NCI-H146 (cell line): ENCODE measurements around the gene TSC1.

ENCODE experiments used
- DNase-seq: peaks from one replicate; lab custom pipeline; 2025; lab: John Stamatoyannopoulos, UW

TSC1 gene

DNA sequence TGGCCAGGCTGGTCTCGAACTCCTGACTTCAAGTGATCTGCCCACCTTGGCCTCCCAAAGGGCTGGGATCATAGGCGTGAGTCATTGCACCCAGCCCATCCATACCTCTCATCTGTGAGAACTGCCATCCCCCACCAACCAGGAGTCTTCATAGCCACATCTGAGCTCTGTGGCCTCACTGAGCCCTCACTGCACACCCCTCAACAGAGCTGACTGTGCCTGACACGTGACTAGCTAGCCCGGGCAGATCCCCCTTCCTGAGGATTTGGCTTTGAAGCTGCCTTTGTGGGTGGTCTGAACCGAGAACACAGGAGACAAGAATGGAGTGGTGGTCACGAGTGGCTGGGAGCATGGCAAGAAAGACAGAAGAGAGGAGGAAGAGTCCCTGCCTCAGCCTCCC lies 81.9 kb downstream of the TSC1 start:
- DNase-seq: no peak

DNA sequence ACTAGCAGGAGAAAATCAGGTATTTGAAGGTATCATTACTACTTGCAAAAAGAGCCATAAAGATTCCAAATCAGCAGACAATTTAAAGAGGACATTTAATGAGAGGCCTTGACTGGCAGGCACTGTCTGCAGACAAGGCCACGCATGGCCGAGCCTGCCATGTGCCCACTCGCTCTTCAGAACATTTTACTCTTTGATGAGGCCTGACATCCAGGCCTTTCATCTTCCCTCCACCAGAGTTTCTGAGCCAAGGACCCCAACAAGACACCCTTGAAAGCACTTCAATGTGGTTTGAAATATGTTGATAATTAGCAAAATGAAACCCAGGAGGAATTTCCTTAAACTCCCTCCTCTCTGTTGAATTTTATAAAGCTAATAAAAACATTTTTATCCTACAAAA lies 82.8 kb downstream of the TSC1 start:
- no peak for DNase-seq

DNA sequence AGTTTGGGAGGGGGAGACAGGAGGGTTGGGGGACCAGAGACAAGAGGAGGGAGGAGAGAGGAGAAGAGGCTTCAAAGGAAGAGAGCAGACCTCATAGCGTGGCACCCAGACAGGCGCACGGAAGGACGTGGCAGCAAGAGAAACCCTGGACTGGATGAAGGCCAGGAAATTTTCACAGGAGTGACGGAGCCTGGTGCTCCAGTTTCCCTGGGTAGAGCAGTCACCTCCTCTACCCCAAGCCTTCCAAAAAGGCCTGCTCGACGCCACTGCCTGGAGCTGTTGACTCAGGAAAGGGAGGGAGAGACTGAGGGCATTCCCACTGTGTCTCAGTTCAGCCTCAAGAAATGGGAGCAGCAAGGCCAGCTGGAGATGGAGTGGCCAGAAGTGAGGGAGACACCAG lies 85.7 kb downstream of the TSC1 start:
- DNase-seq: no peak

DNA sequence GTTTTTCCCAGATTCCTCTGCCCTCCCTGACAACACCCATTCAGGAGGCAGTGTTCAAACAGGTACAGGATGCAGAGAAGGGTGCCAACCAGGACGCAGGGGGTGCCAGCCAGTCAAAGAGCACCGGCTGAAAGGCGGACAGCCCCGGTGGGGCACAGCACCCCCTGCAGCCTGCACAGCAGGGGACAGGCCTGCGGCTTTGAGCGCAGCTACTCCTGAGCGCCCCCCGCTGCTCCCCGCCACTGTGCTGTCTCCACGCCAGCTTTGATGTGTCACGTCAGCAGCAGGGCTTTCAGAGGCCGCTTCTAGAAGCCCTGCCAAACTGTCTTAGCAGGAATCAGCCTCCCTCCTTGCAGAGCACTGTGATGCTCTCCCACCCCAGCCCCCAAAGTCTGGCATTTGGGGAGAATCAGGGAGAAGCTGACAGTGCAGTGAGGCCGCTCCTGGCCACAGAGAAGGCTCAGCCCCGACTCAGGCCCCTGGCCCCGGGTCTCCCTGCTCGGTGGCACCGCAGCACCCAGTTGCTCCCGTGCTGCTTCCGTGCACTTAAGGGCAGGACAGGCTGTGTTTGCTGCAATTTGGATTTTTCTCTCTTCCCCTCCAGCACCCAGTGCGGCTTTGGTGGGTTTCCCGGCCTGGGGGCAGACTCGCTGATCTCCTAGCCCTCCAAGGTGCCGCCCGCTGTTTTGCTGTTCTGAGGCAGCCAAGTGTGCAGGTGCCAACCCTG lies 86.6 kb downstream of the TSC1 start:
- peak; percentile 41 for DNase-seq

DNA sequence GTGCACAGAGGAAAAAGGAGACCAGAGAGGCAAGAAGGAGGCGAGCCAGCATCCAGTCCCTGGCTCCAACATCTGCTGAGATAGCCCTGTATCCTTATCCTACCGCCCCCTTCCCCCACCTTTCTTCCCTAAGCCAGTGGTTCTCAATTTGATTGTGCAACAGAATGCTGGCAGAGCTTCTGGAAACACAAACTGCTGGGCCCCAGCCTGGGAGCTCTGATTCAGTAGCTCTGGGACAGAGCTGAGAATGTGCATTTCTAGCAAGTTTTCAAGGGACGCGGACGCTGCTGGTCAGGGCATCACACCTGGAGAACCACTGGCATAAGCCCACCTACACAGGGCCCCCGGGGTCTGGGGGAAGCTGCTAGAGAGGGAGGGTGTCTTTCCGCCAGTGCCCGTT lies 87.4 kb downstream of the TSC1 start:
- no peak for DNase-seq

DNA sequence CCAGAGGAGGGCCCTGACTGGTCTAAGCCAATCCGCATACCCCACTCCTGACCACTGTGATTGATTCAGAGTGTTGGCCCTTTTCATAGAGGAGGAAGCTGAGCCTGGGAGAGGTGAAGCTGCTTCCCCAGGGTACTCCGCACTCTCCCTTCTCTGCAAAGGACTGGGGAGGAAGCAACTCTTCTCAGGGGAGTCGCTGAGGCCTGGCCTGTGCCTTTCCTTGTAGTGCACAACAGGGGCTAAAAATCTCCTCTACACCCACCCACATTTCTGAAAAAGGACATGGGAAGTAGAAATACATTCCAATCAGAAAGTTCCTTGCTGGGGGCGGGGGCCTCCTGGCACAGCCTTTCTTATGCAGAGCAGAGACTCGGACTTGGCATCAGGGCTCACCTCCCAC lies 88.5 kb downstream of the TSC1 start:
- no peak for DNase-seq

DNA sequence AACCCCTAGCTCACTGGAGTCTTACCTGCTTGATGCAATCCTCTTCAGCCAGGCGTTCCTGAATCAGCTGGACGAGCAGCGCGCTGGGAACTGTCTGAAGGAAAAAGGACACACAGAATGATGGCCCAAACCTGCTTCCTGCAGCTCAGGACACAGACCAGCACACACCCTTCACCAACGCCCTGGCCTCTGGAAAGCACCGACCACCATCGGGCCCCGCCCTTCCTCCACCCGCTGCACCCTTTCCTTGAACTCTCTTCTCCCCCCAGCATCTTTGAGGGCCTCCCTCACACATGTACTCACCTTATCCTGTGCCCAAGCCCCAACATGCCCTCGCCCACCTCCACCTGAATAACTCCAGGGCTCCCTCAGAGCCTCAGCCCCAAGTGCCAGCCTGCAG lies 89.6 kb downstream of the TSC1 start:
- no peak for DNase-seq

DNA sequence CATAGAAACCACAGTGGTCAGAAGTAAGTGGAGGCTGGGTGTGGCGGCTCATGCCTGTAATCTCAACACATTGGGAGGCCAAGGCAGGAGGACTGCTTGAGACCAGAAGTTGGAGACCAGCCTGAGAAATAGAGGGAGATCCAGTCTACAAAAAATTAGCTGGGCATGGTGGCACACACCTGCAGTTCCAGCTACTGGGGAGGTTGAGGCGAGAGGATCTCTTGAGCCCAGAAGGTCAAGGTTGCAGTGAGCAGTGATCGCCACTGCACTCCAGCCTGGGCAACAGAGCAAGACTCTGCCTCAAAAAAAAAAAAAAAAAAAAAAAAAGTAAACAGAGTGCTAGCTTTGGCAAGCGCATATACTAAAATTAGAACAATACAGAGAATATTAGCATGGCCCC lies 90.9 kb downstream of the TSC1 start:
- DNase-seq: no peak

DNA sequence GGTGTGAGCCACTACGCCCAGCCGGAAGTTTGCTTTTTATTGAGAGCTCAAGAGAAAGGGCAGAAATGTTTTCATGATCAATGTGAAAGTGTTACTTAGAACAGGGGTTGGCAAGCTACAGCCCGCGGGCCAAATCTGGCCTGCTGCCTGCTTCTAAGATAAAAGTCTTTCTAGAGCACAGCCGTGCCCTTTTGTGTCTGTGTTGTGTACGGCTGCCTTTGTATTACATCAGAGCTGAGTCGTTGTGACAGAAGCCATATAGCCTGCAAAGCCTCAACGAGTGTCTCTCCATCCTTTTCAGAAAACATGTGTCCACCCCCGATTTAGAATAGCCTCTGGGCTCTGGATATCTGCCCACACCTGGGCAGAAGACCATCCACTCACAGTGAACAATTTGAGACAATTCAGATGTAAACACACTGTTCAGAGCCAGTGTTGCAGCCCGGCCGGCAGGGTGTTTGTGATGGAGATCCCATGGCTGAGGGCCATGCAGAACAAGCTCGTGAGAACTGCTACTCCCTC lies 95.2 kb downstream of the TSC1 start:
- peak; percentile 18 for DNase-seq

DNA sequence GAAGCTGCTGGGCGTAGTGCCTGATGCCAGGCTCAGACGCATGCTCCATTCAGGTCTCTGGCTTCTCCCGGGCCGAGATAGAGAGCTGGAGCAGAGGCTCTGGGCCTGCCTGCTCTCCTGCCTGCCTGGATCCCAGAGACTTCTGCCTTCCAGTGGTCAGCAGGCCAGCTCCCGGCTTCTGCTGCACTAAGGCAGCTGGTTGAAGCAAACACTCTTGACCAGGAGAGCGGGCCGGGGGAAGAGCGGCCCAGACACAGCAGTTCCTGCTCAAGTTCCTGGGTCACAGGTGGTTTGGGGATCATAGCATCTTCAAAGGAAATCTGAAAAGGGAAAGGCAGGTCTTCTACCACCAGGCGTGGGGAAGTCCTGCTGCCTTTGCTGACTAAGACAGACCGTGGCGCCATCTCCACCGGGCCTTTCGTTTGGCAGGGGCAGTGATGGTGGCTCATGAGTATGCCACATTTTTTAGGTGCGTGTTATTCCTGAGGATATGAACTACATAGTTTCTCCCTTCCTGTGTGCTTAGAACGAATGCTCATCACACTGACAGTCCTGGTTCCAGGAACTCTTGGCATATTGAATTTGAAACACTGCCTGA lies 97.4 kb downstream of the TSC1 start:
- no peak for DNase-seq

DNA sequence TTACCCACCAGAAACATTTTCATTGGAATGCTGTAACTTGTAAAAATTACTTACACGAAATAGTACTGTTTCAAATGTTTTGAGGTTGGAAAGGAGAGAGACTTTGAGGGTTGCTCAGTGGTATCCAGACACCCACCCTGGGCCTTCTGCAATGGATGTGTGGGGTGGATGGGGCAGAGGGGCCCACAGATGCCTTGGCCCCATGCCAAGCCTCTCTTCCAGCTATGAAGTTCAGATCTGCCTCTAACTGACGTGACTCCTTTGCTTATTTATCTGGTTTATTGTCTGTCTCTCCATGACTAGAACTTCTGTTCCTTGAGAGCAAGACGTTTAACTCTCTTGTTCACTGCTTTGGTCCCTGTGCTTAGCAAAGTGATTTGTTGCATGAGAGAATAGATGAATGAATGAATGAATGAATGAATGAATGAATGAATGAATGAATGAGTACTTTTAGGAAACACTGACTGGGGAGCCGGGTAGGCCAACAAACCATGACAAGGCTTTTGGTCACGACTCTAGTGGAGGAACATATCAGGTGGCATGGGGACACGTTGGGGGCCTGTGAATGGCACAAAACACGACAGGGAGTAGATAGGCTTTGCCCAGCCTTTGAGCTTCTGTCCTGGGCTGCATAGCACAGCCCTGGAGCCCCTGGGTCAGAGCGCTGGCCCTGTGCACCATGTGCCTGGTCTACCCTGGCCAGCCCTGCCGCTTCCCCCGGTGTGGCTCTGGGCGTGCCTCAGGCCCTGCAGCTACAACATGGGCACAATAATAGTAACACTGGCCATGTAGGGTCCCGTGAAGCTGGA lies 98.1 kb downstream of the TSC1 start:
- no peak for DNase-seq

DNA sequence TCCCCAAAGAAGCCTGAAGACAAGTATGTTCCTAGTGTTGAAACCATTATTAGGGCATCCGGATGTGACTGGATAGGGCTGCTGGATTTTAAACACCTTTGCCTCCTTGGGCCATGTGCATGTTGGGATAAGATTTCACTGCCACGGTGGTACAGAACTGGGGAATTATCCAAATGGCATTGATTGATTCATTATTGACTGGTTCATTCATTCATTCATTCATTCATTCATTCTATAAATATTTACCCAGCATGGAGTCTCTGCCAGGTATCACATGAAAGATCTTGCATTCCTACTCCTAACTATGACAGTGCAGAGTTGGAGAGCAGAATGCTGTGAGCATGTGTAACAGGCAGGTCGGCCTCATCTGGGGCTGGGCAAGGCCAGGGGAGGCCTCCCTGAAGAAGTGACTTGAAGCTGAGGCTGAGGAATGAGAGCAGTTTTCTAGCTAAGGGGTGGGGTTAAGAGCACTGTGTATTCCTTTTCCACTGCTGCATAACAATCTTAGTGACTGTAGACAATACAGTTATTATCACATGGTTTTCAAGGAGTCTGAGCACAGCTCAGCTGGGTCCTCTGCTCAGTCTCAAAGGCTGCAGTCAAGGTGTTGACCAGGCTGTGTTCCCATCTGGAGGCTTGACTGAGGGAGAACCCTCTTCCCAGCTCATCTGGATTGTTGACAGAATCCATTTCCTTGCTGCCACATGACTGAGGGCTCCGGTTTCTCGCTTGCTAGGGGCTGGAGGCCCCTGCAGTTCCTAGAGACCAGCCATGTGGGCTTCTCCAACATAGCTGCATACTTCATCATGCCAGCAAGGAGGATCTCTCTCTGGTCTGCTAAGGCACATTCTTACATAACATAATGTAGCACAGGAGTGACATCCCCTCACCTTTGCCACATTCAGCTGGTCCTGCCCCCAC lies 102.0 kb downstream of the TSC1 start:
- no peak for DNase-seq
